ENCODE results near the gene NMT1.
"Not testable (repeated sequence)": the region's sequence is repeated elsewhere in the genome, so short reads cannot be mapped to it uniquely, and the experiment has no call there.

NMT1 gene

GRCh38 chr17:45119964-45120363, 58.8 kb downstream of the NMT1 start:
- Mint-ChIP-seq H3K27ac (no peak overlapping the region), H3K9me3 (no peaks in the 10 kb centered on the region), H3K36me3 (ENCODE audit: low read depth) (no peaks in the 10 kb centered on the region), H3K27me3 (ENCODE audit: low read depth) (peaks cover 9% of the 10 kb centered on the region), H3K4me3 (no peak overlapping the region), H3K4me1 (ENCODE audit: low read depth) (no peaks in the 10 kb centered on the region)
- DNase-seq (ENCODE audit: low spot score), result no peak

GRCh38 chr17:45120558-45120957, 59.4 kb downstream of the NMT1 start:
- Mint-ChIP-seq H3K36me3 (ENCODE audit: low read depth) (no peaks in the 10 kb centered on the region), H3K27ac (no peak overlapping the region), H3K9me3 (no peaks in the 10 kb centered on the region), H3K4me1 (ENCODE audit: low read depth) (no peaks in the 10 kb centered on the region), H3K4me3 (no peak overlapping the region), H3K27me3 (ENCODE audit: low read depth) (peaks cover 9% of the 10 kb centered on the region)
- no peak for DNase-seq (ENCODE audit: low spot score)

- Mint-ChIP-seq H3K27ac (no peak overlapping the region), H3K36me3 (ENCODE audit: low read depth) (no peaks in the 10 kb centered on the region), H3K9me3 (no peaks in the 10 kb centered on the region), H3K4me1 (ENCODE audit: low read depth) (no peaks in the 10 kb centered on the region), H3K27me3 (ENCODE audit: low read depth) (peaks cover 9% of the 10 kb centered on the region), H3K4me3 (no peak overlapping the region)
- DNase-seq (ENCODE audit: low spot score), result no peak
Measured at GRCh38 chr17:45121055-45121454, 59.9 kb downstream of the NMT1 start.

GRCh38 chr17:45123076-45123770, 62.1 kb downstream of the NMT1 start:
- no peak overlapping the region for H3K4me3 Mint-ChIP-seq
- H3K27ac Mint-ChIP-seq, result no peak overlapping the region
- no peaks in the 10 kb centered on the region for H3K9me3 Mint-ChIP-seq
- no peak for DNase-seq (ENCODE audit: low spot score)
- H3K36me3 Mint-ChIP-seq (ENCODE audit: low read depth), result no peaks in the 10 kb centered on the region
- H3K4me1 Mint-ChIP-seq (ENCODE audit: low read depth), result no peaks in the 10 kb centered on the region
- H3K27me3 Mint-ChIP-seq (ENCODE audit: low read depth), result peaks cover 9% of the 10 kb centered on the region

GRCh38 chr17:45123930-45124796, 63.0 kb downstream of the NMT1 start:
- H3K4me1 Mint-ChIP-seq (ENCODE audit: low read depth), result no peaks in the 10 kb centered on the region
- no peak for DNase-seq (ENCODE audit: low spot score)
- H3K27me3 Mint-ChIP-seq (ENCODE audit: low read depth), result peaks cover 7% of the 10 kb centered on the region
- H3K36me3 Mint-ChIP-seq (ENCODE audit: low read depth), result no peaks in the 10 kb centered on the region
- no peak overlapping the region for H3K27ac Mint-ChIP-seq
- no peak overlapping the region for H3K4me3 Mint-ChIP-seq
- no peaks in the 10 kb centered on the region for H3K9me3 Mint-ChIP-seq

GRCh38 chr17:45124797-45125122, 63.6 kb downstream of the NMT1 start:
- not testable (repeated sequence) for DNase-seq (ENCODE audit: low spot score); H3K27ac Mint-ChIP-seq; H3K27me3 Mint-ChIP-seq (ENCODE audit: low read depth); H3K4me1 Mint-ChIP-seq (ENCODE audit: low read depth); H3K36me3 Mint-ChIP-seq (ENCODE audit: low read depth); H3K4me3 Mint-ChIP-seq; H3K9me3 Mint-ChIP-seq

- Mint-ChIP-seq H3K9me3 (no peaks in the 10 kb centered on the region), H3K4me3 (no peak overlapping the region), H3K4me1 (ENCODE audit: low read depth) (no peaks in the 10 kb centered on the region), H3K27ac (no peak overlapping the region), H3K36me3 (ENCODE audit: low read depth) (no peaks in the 10 kb centered on the region), H3K27me3 (ENCODE audit: low read depth) (peaks cover 11% of the 10 kb centered on the region)
- no peak for DNase-seq (ENCODE audit: low spot score)
Measured at GRCh38 chr17:45125509-45125908, 64.4 kb downstream of the NMT1 start.

GRCh38 chr17:45127207-45127547, 66.1 kb downstream of the NMT1 start:
- no peaks in the 10 kb centered on the region for H3K36me3 Mint-ChIP-seq (ENCODE audit: low read depth)
- peaks cover 11% of the 10 kb centered on the region for H3K27me3 Mint-ChIP-seq (ENCODE audit: low read depth)
- no peaks in the 10 kb centered on the region for H3K9me3 Mint-ChIP-seq
- H3K4me3 Mint-ChIP-seq, result no peak overlapping the region
- DNase-seq (ENCODE audit: low spot score), result no peak
- H3K27ac Mint-ChIP-seq, result no peak overlapping the region
- H3K4me1 Mint-ChIP-seq (ENCODE audit: low read depth), result no peaks in the 10 kb centered on the region

- Mint-ChIP-seq H3K4me3 (no peak overlapping the region), H3K27ac (no peak overlapping the region), H3K27me3 (ENCODE audit: low read depth) (peaks cover 11% of the 10 kb centered on the region), H3K4me1 (ENCODE audit: low read depth) (no peaks in the 10 kb centered on the region), H3K36me3 (ENCODE audit: low read depth) (no peaks in the 10 kb centered on the region), H3K9me3 (no peaks in the 10 kb centered on the region)
- DNase-seq (ENCODE audit: low spot score), result no peak
Measured at GRCh38 chr17:45127548-45128300, 66.6 kb downstream of the NMT1 start.

- Mint-ChIP-seq H3K36me3 (ENCODE audit: low read depth) (no peaks in the 10 kb centered on the region), H3K27me3 (ENCODE audit: low read depth) (peaks cover 11% of the 10 kb centered on the region), H3K4me1 (ENCODE audit: low read depth) (peaks cover 3% of the 10 kb centered on the region), H3K9me3 (no peaks in the 10 kb centered on the region), H3K4me3 (no peak overlapping the region), H3K27ac (no peak overlapping the region)
- no peak for DNase-seq (ENCODE audit: low spot score)
Measured at GRCh38 chr17:45128331-45128730, 67.2 kb downstream of the NMT1 start.

GRCh38 chr17:45128989-45129388, 67.9 kb downstream of the NMT1 start:
- Mint-ChIP-seq H3K27me3 (ENCODE audit: low read depth) (peaks cover 11% of the 10 kb centered on the region), H3K4me1 (ENCODE audit: low read depth) (peaks cover 6% of the 10 kb centered on the region), H3K27ac (no peak overlapping the region), H3K4me3 (no peak overlapping the region), H3K9me3 (no peaks in the 10 kb centered on the region), H3K36me3 (ENCODE audit: low read depth) (no peaks in the 10 kb centered on the region)
- no peak for DNase-seq (ENCODE audit: low spot score)

- H3K27me3 Mint-ChIP-seq (ENCODE audit: low read depth), result peaks cover 11% of the 10 kb centered on the region
- no peaks in the 10 kb centered on the region for H3K36me3 Mint-ChIP-seq (ENCODE audit: low read depth)
- H3K27ac Mint-ChIP-seq, result no peak overlapping the region
- H3K9me3 Mint-ChIP-seq, result no peaks in the 10 kb centered on the region
- no peak overlapping the region for H3K4me3 Mint-ChIP-seq
- DNase-seq (ENCODE audit: low spot score), result no peak
- peaks cover 6% of the 10 kb centered on the region for H3K4me1 Mint-ChIP-seq (ENCODE audit: low read depth)
Measured at GRCh38 chr17:45129426-45129939, 68.4 kb downstream of the NMT1 start.

- DNase-seq (ENCODE audit: low spot score), result no peak
- Mint-ChIP-seq H3K9me3 (no peaks in the 10 kb centered on the region), H3K27me3 (ENCODE audit: low read depth) (peaks cover 11% of the 10 kb centered on the region), H3K27ac (no peak overlapping the region), H3K4me3 (no peak overlapping the region), H3K36me3 (ENCODE audit: low read depth) (no peaks in the 10 kb centered on the region), H3K4me1 (ENCODE audit: low read depth) (peaks cover 6% of the 10 kb centered on the region)
Measured at GRCh38 chr17:45129940-45130680, 69.0 kb downstream of the NMT1 start.
